ENCODE results near the gene INSL6.

DNA sequence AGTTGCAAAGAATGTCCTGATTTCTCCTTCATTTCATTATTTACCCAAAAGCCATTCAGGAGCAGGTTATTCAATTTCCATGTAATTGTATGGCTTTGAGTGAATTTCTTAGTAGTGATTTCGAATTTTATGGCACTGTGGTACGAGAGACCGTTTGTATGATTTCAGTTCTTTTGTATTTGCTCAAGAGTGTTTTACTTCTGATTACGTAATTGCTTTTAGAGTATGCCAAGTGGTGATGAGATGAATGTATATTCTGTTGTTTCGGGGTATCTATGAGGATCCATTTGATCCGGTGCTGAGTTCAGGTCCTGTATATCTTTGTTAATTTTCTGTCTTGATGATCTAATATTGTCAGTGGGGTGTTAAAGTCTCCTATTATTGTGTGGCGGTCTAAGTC, 41.2 kb downstream of the INSL6 start:
- TF ChIP-seq, protein P1, sequence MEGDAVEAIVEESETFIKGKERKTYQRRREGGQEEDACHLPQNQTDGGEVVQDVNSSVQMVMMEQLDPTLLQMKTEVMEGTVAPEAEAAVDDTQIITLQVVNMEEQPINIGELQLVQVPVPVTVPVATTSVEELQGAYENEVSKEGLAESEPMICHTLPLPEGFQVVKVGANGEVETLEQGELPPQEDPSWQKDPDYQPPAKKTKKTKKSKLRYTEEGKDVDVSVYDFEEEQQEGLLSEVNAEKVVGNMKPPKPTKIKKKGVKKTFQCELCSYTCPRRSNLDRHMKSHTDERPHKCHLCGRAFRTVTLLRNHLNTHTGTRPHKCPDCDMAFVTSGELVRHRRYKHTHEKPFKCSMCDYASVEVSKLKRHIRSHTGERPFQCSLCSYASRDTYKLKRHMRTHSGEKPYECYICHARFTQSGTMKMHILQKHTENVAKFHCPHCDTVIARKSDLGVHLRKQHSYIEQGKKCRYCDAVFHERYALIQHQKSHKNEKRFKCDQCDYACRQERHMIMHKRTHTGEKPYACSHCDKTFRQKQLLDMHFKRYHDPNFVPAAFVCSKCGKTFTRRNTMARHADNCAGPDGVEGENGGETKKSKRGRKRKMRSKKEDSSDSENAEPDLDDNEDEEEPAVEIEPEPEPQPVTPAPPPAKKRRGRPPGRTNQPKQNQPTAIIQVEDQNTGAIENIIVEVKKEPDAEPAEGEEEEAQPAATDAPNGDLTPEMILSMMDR (conservative IDR thresholded peaks at IDR 0.05 in 1 of 2, IDR thresholded peaks at IDR 0.05 in 1 of 2; ENCODE audit: low read depth in 1 of 2, low read length in 2 of 2): no peak
- no peak for TF ChIP-seq EZH2 (IDR thresholded peaks at IDR 0.05; ENCODE audit: low read length, missing control alignments)

Data from fibroblast of lung (primary cell).